Keratinocyte (primary cell): ENCODE data around the gene THSD7B. TPM values are rescaled to one million over a fixed set of nuclear protein-coding genes. Genes with fewer than 3 reads are reported as not detected.
A peak's percentile ranks its signal among the peaks of the same experiment; 100 is the strongest.

Experiments used
- DNase-seq: peaks from one replicate; pipeline ENCODE4 v3.0.0-alpha.2; 2011; ENCODE audit warnings: low read depth, missing footprints, low spot score
- FAIRE-seq: peaks from 2 replicates; lab custom pipeline; 2011; peaks lifted over from hg19 to GRCh38; lab: Jason Lieb, UNC
- H2AFZ ChIP-seq: 2 replicates; pipeline ENCODE4 v1.6.0; 2012; ENCODE audit warnings: low read length, control low read depth, inconsistent platforms; ENCODE audit not compliant: control insufficient read depth
- H3K27ac ChIP-seq: 2 replicates; pipeline ENCODE4 v1.5.1; 2011; ENCODE audit warnings: low read length; ENCODE audit not compliant: control insufficient read depth, insufficient read depth
- H3K27me3 ChIP-seq: 3 replicates; pipeline ENCODE4 v1.6.0; 2011; ENCODE audit warnings: low read length; ENCODE audit not compliant: control insufficient read depth, insufficient read depth; ENCODE audit errors: extremely low read depth
- H3K36me3 ChIP-seq, 2 experiments: 2 replicates in 1 of 2; 3 replicates in 1 of 2; pipeline ENCODE4 v1.5.1; 2011; ENCODE audit warnings: low read length in 2 of 2, mild to moderate bottlenecking in 1 of 2; ENCODE audit not compliant: control insufficient read depth in 2 of 2, insufficient read depth in 2 of 2; ENCODE audit errors: extremely low read depth in 1 of 2
- H3K4me1 ChIP-seq: 3 replicates; pipeline ENCODE4 v1.5.1; 2011; ENCODE audit warnings: low read length; ENCODE audit not compliant: control insufficient read depth, insufficient read depth; ENCODE audit errors: extremely low read depth
- H3K4me2 ChIP-seq: 3 replicates; pipeline ENCODE4 v1.6.0; 2011; ENCODE audit warnings: low read depth, low read length; ENCODE audit not compliant: control insufficient read depth, insufficient read depth; ENCODE audit errors: extremely low read depth
- H3K4me3 ChIP-seq, 3 experiments: fragments of 200-600 bp in 1 of 3; sonication (generic) in 1 of 3; 2 replicates in 2 of 3; 3 replicates in 1 of 3; pipeline ENCODE4 v1.5.1; 2011 to 2016; ENCODE audit warnings: low read length in 3 of 3, mild to moderate bottlenecking in 3 of 3, control low read depth in 2 of 3, inconsistent platforms in 1 of 3, low read depth in 1 of 3, mixed read lengths in 1 of 3, mixed run types in 1 of 3, moderate library complexity in 1 of 3; ENCODE audit not compliant: control insufficient read depth in 2 of 3, insufficient read depth in 2 of 3; ENCODE audit errors: extremely low read depth in 1 of 3
- H3K79me2 ChIP-seq: 2 replicates; pipeline ENCODE4 v1.6.0; 2012; ENCODE audit warnings: low read length; ENCODE audit not compliant: control insufficient read depth, insufficient read depth
- H3K9ac ChIP-seq: 3 replicates; pipeline ENCODE4 v1.6.0; 2011; ENCODE audit warnings: low read length; ENCODE audit not compliant: control insufficient read depth, insufficient read depth; ENCODE audit errors: extremely low read depth
- H3K9me1 ChIP-seq: 3 replicates; pipeline ENCODE4 v1.6.0; 2011; ENCODE audit warnings: low read length; ENCODE audit not compliant: control insufficient read depth, insufficient read depth; ENCODE audit errors: extremely low read depth
- H3K9me3 ChIP-seq: 2 replicates; pipeline ENCODE4 v1.5.1; 2012; ENCODE audit warnings: low read depth, low read length; ENCODE audit not compliant: control insufficient read depth
- H4K20me1 ChIP-seq: 3 replicates; pipeline ENCODE4 v1.6.0; 2011; ENCODE audit warnings: low read length; ENCODE audit not compliant: control insufficient read depth, insufficient read depth; ENCODE audit errors: extremely low read depth
- CTCF ChIP-seq, 3 experiments: IDR thresholded peaks in 1 of 3; conservative IDR thresholded peaks in 1 of 3; optimal IDR thresholded peaks in 1 of 3; 2 replicates in 2 of 3; 3 replicates in 1 of 3; pipeline versions ENCODE3 to v1.5.1; 2011; ENCODE audit warnings: low read length in 3 of 3, mild to moderate bottlenecking in 3 of 3, moderate library complexity in 2 of 3, control low read depth in 1 of 3, inconsistent platforms in 1 of 3; ENCODE audit not compliant: insufficient read depth in 2 of 3; ENCODE audit errors: extremely low read depth in 1 of 3
- EZH2 ChIP-seq: IDR thresholded peaks from one replicate; pipeline ENCODE4 v1.6.1; 2012; ENCODE audit warnings: inconsistent platforms, mild to moderate bottlenecking, low read length, moderate library complexity
- dilution Hi-C: fragments of 300-500 bp; cut with MboI; formaldehyde crosslinking; loops from one replicate; pipeline ENCODE4 v1.7.0; 2020; ENCODE audit warnings: low sequenced_read_pairs; ENCODE audit not compliant: extremely low pct_ligation_motif_present
- polyA plus RNA-seq, 5 experiments: library from polyadenylated mRNA; depleted of rRNA in 3 of 5; stranded (reverse) in 3 of 5; stranded (forward) in 1 of 5; unstranded in 1 of 5; fragments of >200 nt; gene quantifications; 1 replicate in 1 of 5; 2 replicates in 3 of 5; 3 replicates in 1 of 5; pipeline versions ENCODE4 v1.2.1 to v1.2.3, GENCODE V29; 2011 to 2012; ENCODE audit warnings: missing spikeins in 2 of 5, low read depth in 1 of 5, low replicate concordance in 1 of 5

THSD7B gene
- polyA plus RNA-seq, 1 donor (not counting 4 experiments of a cell fraction or from before 2014, with no cell fraction given): 0.04 TPM

- H3K27ac ChIP-seq: peak overlapping the region; percentile 49
- H3K4me3 ChIP-seq: no peak overlapping the region
- no peak overlapping the region for H3K9ac ChIP-seq
- H3K36me3 ChIP-seq: no peaks in the 10 kb centered on the region
- H4K20me1 ChIP-seq: no peaks in the 10 kb centered on the region
- no peak overlapping the region for H3K4me2 ChIP-seq
- H3K9me1 ChIP-seq: peaks cover 2% of the 10 kb centered on the region
- dilution Hi-C loops: no loop called here
- FAIRE-seq (no peak), DNase-seq (no peak)
- no peaks in the 10 kb centered on the region for H3K79me2 ChIP-seq
- no peaks in the 10 kb centered on the region for H3K9me3 ChIP-seq
- H3K4me1 ChIP-seq: peaks cover 34% of the 10 kb centered on the region
- H3K27me3 ChIP-seq: no peaks in the 10 kb centered on the region
- no peak for TF ChIP-seq CTCF (optimal IDR thresholded peaks at IDR 0.05 in 1 of 3, IDR thresholded peaks at IDR 0.05 in 1 of 3, conservative IDR thresholded peaks at IDR 0.05 in 1 of 3; ENCODE audit: extremely low read depth in 1 of 3, insufficient read depth in 2 of 3, low read length in 3 of 3)
- no peak for TF ChIP-seq EZH2
- no peak overlapping the region for H2AFZ ChIP-seq
These were observed 402.3 kb downstream of the THSD7B start for GRCh38 chr2:137167651-137168050.

- no peaks in the 10 kb centered on the region for H3K79me2 ChIP-seq
- peaks cover 2% of the 10 kb centered on the region for H3K9me1 ChIP-seq
- peak overlapping the region; percentile 51 for H3K4me2 ChIP-seq
- H3K36me3 ChIP-seq: no peaks in the 10 kb centered on the region
- dilution Hi-C loops: no loop called here
- H3K9ac ChIP-seq: no peak overlapping the region
- TF ChIP-seq CTCF (optimal IDR thresholded peaks at IDR 0.05 in 1 of 3, IDR thresholded peaks at IDR 0.05 in 1 of 3, conservative IDR thresholded peaks at IDR 0.05 in 1 of 3; ENCODE audit: extremely low read depth in 1 of 3, insufficient read depth in 2 of 3, low read length in 3 of 3): no peak
- no peak for TF ChIP-seq EZH2
- no peaks in the 10 kb centered on the region for H3K9me3 ChIP-seq
- no peak overlapping the region for H2AFZ ChIP-seq
- H3K27me3 ChIP-seq: no peaks in the 10 kb centered on the region
- peaks cover 36% of the 10 kb centered on the region for H3K4me1 ChIP-seq
- no peak overlapping the region for H3K4me3 ChIP-seq
- DNase-seq: peak; percentile 41
- peak; percentile 98 for FAIRE-seq
- no peaks in the 10 kb centered on the region for H4K20me1 ChIP-seq
- H3K27ac ChIP-seq: peak overlapping the region; percentile 49
These were observed 403.2 kb downstream of the THSD7B start for GRCh38 chr2:137168552-137168951.
